HG03280 (cell line): ENCODE results near the gene E2F6.

Source experiments
- ATAC-seq: cut with Tn5 transposase; IDR thresholded peaks from one replicate; pipeline ENCODE4 v1.9.1; 2021; ENCODE audit warnings: mild to moderate bottlenecking, moderate library complexity; ENCODE audit not compliant: unreplicated experiment

Gene E2F6, protein sequence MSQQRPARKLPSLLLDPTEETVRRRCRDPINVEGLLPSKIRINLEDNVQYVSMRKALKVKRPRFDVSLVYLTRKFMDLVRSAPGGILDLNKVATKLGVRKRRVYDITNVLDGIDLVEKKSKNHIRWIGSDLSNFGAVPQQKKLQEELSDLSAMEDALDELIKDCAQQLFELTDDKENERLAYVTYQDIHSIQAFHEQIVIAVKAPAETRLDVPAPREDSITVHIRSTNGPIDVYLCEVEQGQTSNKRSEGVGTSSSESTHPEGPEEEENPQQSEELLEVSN

DNA sequence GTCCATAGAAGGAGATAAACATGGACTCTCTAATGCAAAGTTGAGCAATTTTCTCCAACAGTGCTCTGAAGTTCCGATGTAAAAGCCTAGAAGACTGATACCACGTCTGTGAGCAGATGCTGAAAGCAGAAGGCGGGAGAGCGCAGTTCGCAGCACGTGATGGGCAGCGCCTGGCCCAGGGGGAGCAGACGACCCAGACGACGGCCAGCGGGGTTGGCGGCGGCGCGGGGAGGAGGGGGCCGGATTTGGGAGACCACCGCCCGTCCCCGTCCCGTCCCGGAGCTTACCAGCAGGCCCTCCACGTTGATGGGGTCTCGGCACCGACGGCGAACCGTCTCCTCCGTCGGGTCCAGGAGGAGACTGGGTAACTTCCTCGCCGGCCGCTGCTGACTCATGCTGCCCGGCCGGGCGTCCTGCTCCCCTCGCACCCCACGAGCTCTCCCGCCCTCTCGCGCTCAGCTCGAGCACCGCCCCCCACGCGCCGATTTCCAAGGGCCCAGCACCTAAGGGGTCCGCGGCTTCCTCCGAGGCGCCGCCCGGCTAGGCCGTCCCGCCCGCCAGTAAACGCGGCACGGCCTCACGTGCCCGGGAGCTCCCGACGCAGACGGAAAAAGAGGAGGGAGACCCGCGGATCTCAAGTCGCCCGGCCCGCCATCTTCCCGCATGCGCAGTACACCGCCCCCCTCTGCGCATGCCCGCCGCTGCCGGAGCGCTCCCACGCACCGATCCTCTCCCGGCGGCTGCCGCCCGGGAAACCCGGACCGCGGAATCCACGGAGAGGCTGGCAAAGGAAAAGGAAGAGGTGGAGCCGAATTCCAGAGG lies at the start of gene E2F6:
Gene E2F6 (minus strand): TSS at position 677 of the 822 bp plus-strand sequence. CDS start 282 bp downstream, at position 395.
- ATAC-seq, result peak; percentile 75

DNA sequence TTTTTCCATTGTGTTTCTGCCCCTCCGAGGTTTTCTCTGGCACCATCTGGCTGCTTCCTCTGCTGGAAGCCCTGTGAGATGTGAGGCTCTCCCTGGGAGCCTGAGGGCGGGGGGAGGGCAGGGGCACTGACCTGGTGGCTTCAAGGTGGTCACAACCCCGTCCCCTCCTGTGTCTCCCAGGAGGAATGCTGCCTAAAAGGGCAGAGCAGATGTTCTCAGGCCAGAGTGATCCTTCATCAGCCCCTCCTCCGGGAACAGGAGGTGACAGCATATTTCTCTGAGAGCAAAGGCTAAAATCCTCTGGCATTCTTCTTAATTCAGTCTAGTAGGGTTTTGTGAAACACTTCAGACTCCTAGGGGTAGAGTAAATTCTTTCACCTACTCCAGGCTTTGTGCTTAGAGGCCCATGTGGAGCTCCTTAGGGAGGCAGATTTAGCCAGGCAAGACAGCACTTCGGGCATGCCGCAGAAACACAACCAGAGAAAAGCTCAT lies 49.6 kb upstream of the E2F6 start:
- no peak for ATAC-seq

GRCh38 chr2:11514904-11515303 lies 48.9 kb upstream of the E2F6 start:
- no peak for ATAC-seq

GRCh38 chr2:11514081-11514730 lies 48.2 kb upstream of the E2F6 start:
- ATAC-seq, result no peak

DNA sequence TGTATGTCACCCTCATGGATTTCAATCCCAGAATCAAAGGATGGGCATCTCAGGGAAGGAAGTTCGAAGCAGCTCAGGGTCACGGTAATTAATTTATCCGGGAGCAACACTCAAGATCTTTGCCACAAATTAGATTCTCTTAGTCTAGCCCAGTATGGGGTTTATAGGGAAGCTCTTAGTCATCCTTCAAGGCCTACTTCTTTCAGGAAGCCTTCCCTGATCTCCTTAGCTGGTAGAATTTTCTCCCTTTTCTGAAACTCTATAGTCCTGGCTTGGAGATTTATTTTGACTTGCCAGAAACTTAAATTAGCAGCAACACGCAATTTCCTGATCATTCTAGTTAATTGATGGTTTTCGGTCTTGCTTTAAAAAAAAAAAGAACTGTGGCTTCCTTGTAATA lies 47.4 kb upstream of the E2F6 start:
- ATAC-seq, result no peak

DNA sequence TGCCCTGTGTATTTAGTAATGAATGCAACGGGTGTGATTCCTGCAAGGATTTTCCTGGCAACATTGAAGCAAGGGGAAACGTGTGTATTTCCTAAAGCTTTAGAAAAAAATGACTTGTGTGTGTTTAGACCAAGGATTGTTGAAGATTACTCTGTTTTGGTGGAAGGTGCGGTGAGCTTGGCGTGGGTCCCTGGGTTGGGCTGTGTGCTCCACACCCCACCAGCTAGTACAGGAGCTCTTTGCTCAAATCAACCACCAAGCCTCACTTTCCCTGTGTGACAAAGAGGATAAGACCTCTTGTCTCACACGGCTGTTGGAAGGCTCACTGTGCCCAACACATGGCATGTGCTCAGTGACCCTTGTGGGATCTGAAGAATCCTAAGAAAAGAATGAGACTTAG lies 46.5 kb upstream of the E2F6 start:
- ATAC-seq, result no peak

DNA sequence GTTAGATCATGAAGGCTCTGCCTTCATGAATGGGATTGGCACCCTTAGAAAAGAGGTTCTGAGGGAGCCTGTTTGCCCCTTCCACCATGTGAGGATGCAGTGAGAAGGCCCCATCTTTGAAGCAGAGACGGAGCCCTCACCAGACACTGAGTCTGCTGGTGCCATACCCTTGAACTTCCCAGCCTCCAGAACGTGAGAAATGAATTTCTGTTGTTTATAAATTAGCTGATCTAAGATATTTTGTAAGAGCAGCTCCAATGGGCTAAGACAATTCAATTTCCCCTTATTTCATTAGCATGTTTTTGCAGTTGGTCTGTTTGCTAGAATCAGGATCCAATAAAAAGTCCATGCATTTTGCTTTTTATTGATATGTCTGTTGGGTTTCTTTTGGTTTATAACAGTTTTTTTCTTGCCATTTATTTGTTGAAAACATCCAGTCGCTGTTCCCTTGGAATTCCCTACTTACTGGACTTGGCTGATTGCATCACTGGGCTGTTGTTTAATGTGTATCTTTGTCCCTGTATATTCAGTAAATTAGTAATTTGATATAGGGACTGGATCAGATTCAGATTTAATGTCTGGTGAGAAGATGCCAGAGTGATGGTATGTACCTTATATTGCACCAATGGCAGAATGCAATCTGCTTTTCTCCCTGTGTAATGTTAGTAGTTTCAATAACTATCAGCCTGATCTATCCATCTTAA lies 43.8 kb upstream of the E2F6 start:
- no peak for ATAC-seq

DNA sequence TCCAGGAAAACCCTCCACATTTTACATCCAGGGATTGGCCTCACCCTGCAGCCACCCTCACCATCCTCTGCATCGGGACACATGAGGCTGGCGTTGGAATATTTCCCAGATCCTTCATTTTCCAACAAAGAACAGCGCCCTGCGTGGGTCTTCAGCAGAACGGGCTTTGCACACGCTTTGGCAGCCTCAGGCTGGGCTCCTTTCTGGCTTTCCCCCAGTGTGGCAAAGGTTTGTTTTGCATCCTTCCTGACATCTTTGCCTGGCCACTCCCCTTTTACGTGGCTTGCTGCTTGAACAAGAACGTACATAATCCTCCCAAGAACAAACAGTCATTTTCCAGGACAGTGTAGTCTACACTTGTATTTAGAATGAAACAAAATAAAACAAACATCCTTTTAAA lies 42.3 kb upstream of the E2F6 start:
- ATAC-seq, result no peak

GRCh38 chr2:11507517-11507916 lies 41.6 kb upstream of the E2F6 start:
- no peak for ATAC-seq

DNA sequence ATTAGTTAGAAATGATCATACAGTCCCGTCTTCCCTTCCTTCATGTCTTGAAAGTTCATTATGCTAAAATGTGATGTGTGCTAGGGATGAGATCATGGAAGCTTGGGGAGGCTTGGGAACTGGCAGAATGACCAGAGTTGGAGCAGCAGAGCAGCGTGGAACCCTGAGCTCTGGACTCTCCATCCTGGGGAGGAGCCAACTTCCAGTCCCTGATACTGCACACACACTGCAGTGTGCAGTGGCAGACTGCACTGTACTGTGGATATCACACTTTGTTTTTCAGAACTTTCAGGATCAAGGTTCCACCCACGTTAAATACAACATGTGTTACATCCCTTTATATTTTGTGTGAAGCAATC lies 40.6 kb upstream of the E2F6 start:
- no peak for ATAC-seq

- ATAC-seq, result no peak
These were observed 40.0 kb upstream of the E2F6 start for GRCh38 chr2:11505652-11506610.

DNA sequence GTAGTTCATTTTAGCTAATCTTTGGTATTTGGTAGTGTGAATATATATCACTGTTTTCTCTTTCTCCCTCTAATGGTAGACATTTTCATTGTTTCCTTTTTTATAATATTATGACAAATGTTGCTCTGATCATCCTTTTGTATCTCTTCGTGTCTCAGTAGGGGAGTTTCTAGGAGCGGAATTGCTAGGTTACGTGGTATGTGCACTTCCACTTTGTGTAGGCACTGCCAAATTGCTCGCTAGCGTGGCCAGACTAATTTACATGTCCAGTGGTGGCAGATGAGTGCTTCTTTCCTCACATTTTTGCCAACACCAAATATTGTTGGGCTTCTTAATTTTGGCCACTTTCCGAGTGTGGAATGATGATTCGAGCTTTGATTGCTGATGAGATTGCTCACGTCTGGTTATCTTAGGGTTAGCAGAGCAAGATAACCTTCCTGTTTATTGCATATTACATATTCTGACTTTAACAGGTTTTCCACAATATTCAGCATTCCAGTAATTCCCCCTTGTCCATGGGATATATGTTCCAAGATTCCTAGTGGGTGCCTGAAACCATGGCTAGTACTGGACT lies 37.5 kb upstream of the E2F6 start:
- no peak for ATAC-seq

DNA sequence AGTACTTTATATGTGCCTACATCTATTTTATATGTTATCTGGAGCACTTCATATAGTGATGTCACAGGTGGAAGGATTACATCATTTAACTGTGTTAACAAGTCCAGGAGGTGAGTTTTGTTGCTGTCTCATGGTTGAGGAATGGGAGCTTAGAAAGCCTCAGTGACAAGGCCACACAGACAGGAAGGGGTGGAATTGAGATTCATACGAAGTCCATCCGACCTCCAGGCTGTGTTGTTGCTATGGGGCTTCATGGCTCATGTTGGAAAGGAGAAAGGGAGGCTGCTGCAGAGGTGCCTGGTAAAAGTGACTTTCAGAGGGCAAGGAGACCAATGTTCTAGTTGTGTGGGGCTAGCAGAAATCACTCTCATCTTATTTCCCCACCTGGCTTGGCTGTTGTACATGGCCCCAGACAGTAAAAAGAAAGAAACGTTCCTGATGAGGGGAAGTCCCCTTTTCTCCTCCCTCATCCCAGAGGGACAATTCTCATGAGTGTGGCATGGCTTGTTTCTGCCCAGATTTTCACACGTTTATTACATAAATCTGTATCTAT lies 36.9 kb upstream of the E2F6 start:
- ATAC-seq, result no peak

DNA sequence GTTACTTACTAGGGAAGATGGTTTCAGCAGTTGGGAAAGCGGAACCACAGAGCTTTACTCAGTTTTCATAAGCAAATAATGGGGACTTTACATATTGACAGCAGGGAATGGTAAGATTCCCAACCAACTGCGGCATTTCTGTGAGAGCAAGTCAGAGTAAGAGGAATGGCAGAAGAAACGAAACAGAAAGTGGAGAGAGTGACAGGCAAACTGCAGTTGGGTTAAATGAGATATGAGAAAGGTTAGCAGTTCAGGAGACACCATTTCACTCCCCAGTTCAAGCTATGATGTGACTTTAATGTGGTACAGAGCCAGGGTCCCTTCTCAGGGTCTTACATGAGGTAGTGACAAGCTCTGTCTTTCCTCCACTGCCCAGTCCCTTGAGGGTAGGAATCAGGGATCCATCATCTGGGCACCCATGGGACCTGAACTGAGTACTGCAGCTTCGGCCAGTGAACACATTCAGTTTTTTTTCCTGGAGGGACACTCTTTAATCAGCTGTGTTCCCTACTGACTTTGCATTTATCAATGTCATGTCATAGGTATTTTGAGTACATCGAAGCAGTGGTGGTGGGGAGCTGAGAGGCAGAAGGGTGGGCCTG lies 34.8 kb upstream of the E2F6 start:
- no peak for ATAC-seq

- no peak for ATAC-seq
These were observed 33.3 kb upstream of the E2F6 start for GRCh38 chr2:11499081-11499743.

GRCh38 chr2:11498543-11499034 lies 32.6 kb upstream of the E2F6 start:
- peak; percentile 89 for ATAC-seq

DNA sequence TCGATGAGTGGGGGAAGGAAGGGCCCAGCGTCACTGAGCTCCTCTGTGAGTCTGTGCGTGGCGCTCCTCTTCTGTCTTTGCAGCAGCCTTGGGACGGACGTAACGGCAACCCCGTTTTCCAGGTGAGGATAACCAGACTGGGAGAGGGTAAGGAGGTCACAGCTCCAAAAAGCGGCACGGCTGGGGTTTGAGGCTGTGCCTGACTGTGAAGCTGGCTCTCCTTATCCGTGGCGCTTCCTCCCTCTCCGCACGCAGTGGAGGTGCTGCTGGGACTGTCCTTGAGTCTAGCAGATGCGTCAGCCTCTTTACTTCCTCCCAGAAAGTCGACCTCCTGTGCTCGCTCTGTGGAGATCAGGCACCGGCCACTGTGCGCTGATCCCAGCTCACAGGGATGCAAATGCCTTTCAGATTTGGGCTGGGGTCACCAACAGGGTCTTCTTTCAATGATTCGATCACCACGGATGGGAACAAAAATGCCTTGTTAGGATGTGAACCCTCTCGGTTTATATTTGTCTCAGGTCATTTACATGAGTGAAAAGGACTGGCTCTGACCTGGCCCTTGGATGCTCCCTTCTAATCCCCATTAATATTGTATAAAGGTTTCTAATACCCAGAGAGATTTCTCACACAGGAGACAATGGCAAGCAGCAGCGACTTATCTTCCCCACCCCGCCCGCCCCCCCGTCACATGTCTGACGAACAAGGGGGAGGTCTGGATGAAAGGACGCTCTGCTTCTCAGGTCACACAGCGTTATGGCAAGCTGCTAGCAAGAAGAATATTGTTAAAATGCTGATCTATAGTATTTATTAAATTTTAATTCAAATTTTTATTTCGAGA lies 30.1 kb upstream of the E2F6 start:
- ATAC-seq, result no peak
